ENCODE data around the gene DHX30. TPM values are rescaled to one million over a fixed set of nuclear protein-coding genes. Genes with fewer than 3 reads are reported as not detected.

The DHX30 gene
- polyA plus RNA-seq, 4 donors: 55.5 to 81.6 (median 70.2) TPM

DNA sequence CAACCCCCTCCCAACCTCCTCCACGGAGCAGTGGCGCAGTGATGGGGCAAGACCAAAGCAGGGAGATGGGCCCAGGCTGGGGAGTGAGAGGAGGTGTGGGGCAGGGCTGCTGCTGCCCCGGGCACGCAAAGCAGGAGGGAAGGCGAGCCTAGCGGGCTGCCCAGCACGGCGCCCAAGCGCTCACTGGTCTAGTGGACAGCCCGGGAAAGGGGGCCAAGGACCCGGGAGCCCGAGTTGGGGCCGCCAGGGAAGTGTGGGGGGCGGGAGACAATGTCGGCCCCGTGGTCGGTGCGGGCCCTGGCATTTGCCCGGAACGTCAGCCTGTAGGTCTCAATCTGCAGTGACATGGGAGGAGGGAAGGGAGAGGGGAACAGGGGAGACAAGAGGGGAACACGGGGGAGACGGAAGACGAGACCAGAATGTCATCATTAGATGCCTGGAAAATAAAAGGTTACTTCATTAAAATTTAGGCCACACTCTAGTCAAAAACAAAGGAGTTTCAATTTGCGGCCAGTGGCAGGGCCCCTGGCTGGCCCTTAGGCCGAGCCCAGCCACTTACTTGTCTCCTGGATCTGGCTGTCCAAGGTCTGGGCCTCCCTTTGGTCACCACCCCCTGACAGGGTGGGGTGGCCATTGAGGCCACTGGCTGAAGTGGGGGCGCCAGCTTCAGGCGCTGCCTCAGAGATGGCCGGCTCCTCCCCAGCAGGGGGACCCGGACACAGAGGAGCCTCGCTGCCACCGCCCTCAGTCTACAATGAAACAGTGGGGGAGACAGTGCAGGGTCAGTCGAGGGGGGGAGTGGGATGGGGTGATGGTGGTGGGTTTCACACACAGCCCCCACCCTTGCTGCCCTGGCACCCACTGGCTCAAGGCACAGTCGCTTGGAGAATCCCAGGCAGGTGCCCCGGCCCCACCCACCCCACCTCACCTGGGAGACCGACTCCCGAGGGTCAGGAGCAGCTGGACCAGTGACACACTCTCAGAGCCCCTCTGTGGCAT is 50.0 kb downstream of the DHX30 start:
- no peak for DNase-seq (ENCODE audit: low read depth in 4 of 4, low spot score in 2 of 4)

- DNase-seq (ENCODE audit: low read depth in 4 of 4, low spot score in 2 of 4): no peak
These were observed 51.3 kb downstream of the DHX30 start for GRCh38 chr3:47854267-47854666.

GRCh38 chr3:47854720-47855455 is 52.0 kb downstream of the DHX30 start:
- DNase-seq (ENCODE audit: low read depth in 4 of 4, low spot score in 2 of 4): no peak

DNA sequence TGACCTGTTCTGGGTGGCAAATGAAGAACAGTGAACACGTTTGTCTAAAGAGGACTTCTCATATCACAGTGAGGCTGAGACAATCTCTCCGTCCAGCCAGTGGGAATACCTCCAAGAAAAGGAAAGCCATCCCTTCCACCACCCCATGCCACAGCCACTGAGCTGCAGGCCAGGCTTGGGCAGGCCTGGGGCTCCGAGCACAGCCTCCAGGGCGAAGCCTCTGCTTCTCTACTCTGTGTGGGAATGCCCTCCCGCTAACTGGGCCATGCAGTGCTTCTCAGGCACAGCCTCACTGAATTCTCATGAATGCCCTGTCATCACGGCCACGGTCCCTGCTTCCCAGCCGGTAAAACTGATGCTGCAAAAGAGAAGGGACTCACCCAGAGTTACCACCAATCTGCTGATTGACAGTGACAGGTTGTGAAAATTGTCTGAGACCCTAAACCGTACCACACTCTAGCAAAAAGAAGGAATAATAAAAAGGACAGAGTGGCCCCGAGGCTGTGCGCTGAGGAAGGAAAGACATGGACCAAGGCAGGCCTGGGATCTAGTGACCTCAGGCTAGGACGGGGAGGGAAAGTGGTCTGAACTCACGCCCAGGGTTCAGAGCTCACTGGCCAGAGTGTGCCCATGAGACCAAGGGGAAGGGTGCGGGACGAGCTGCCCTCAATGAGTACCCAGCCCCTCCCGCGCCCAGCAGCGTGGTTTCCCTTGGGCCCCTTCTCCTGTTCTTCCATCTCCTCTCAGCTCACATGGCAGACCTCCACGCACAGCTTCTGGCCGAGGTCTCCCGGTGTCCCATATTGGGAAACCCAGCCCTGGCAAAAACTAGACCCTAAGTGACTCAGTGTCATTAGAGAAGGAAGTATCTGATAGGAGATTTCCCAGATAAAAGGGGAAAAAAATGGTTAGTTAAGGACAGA is 52.8 kb downstream of the DHX30 start:
- DNase-seq (ENCODE audit: low read depth in 4 of 4, low spot score in 2 of 4): no peak

- no peak for DNase-seq (ENCODE audit: low read depth in 4 of 4, low spot score in 2 of 4)
These were observed 53.7 kb downstream of the DHX30 start for GRCh38 chr3:47856669-47857068.

DNA sequence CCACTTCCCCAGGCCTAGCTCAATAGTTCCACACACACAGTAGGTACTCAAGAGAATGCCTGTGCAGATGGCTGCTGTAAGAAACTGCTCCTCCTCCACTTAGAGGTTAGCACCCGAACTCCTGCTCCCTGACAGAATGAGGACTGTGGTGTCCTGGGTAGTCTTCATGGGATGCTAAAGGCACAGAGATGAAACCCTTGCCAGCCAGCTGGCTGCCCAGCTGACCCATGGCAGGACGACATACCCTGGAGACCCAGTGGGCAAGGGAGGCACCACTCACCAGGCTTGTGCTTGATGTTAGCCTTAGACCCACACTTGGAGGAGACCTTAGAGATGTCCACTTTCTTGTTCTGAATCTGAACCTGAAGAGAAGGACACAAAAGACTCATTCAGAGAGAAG is 54.2 kb downstream of the DHX30 start:
- no peak for DNase-seq (ENCODE audit: low read depth in 4 of 4, low spot score in 2 of 4)

DNA sequence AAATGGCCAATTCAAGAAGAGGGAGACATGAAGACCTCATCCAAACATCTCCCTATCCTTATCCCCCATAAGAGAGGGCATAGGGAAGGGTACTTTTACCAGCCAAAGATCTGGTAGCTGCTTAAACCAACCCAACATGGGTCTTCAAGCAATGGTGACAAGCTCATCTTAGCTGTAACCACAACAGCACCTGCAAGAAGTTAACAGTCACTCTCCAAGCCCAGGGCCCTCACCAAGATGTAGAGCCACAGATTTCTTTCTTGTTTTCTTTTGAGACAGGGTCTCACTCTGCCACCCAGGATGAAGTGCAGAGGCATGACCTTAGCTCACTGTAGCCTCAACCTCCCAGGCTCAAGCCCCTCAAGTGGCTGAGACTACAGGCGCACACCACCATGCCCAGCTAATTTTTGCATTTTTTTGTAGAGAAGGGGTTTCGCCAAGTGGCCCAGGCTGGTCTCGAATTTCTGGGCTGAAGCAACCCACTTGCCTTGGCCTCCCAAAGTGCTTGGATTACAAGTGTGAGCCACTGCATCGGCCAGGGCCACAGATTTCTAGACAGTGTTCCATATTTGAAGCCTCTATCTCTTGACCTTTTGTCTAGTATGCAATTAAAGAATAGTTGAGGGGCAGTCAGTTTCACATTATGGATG is 57.1 kb downstream of the DHX30 start:
- no peak for DNase-seq (ENCODE audit: low read depth in 4 of 4, low spot score in 2 of 4)

- no peak for DNase-seq (ENCODE audit: low read depth in 4 of 4, low spot score in 2 of 4)
These were observed 60.6 kb downstream of the DHX30 start for GRCh38 chr3:47863391-47864128.

DNA sequence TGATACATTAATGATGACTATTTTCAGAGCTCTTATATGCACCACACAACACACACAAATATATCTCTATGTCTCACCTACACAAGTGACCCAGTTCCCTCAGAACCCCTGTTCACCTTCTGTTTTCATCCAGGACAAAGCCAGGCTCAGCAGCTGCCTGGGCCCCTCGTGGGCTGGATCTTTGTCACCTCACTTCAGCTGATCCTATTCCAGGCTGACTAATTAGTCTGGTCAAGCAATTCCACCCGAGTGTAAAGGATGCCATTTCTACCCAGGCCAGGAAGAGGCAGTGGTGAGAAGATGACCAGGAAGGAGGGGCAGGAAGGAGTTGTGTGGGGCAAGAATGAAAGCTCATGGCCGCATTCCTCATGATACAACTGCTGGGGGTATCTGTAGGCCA is 62.3 kb downstream of the DHX30 start:
- DNase-seq (ENCODE audit: low read depth in 4 of 4, low spot score in 2 of 4): no peak

- no peak for DNase-seq (ENCODE audit: low read depth in 4 of 4, low spot score in 2 of 4)
These were observed 64.6 kb downstream of the DHX30 start for GRCh38 chr3:47867451-47868044.

- DNase-seq (ENCODE audit: low read depth in 4 of 4, low spot score in 2 of 4): no peak
These were observed 65.4 kb downstream of the DHX30 start for GRCh38 chr3:47868306-47868705.

DNA sequence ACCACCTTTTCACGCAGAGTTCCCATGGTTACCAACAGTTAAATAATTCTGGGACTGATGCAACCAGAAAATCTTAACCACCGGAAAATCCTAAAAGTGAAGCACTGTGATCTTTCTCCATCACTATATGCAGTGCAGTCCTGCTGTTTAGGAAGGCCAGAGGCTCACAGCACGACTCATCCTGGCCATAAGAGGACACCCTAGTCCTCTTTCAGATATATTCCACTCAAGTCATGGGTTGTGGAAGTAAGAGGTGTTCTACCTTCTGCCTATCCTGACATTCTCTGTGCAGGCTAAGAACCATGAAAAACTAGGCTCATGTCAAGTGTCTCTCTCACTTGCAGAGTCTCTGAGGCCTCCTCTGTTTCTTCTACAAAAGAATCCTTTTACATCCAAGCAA is 67.2 kb downstream of the DHX30 start:
- DNase-seq (ENCODE audit: low read depth in 4 of 4, low spot score in 2 of 4): no peak

DNA sequence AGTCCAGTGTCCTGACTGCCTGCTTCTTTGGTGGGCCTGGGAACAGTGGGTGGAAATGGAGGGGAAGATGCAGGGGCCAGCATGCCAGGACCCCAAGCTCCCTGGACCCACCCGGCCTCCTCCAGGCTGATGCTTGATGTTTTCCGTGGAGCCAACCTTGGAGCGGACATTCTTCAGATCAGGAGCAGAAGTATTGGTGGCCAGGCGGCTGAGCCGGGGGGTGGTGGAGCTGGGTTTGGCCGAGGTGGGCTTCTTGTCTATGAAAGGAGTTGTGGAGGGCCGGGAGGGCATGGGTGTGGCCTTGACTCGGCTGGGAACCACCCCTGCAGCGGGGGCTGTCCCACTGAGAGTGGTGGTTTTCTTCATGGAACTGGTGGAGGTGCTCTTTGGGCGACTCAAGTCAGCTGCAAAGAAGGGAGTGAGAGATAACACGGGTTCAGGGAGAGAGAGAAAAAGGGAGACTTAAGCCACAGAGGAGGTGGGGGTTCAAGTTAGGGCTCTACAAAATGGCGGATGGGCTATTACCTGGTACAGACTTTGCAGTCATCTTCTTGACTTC is 67.8 kb downstream of the DHX30 start:
- DNase-seq (ENCODE audit: low read depth in 4 of 4, low spot score in 2 of 4): no peak

- no peak for DNase-seq (ENCODE audit: low read depth in 4 of 4, low spot score in 2 of 4)
These were observed 68.5 kb downstream of the DHX30 start for GRCh38 chr3:47871389-47871788.

DNA sequence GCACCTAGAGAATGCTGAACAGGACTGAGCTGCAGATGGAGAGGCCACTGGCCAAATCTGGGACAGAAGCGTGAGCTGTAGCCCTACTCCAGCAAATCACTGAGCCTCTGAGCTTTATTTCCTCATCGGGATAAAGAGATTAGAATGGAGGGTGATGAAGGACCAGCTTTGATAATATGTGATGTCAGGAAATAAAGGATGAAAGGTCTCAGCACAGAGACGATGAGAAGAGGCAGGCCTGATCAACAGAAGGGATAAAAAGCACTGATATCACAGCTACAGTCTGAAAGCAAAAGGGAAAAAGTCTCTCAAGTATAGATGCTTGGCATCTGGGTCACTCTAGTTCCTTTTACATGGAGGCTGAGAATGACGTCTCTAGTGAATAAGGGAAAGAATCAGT is 70.0 kb downstream of the DHX30 start:
- DNase-seq (ENCODE audit: low read depth in 4 of 4, low spot score in 2 of 4): no peak

DNA sequence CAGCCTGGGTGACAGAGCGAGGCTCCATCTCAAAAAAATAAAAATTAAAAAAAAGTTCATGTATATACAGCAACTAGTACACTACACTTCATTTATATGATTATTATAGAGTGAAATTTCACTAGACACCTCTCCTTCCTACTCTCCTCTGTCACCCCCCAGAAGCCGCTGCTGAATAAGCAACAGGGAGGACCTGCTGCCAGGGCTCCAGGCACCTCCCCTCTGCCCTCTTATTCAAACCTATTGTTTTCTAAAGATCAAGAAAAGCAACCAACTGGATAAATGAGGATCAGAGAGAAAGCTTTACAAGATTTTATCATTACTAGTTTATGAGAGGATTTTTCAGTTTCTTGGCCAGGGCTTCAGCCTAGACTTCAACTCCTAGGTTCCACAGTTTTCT is 71.5 kb downstream of the DHX30 start:
- no peak for DNase-seq (ENCODE audit: low read depth in 4 of 4, low spot score in 2 of 4)

DNA sequence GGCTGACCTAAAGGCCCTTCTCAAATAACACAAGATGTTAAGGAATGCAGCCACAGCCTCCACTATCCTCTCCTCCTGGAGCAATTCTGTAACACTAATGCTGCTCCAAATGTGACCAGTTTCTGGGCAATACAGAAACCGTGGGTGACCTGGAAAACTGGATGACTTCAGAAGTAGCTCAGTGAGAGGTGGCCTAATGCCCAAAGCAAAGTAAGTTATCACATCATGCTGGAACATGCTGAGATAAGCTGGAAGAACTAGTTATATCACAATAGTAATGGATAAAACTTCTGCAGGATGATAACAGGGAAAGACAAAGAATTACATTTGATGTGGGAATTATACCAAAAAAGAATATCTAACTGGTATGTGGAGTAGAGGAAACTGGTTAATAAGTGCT is 72.0 kb downstream of the DHX30 start:
- no peak for DNase-seq (ENCODE audit: low read depth in 4 of 4, low spot score in 2 of 4)

DNA sequence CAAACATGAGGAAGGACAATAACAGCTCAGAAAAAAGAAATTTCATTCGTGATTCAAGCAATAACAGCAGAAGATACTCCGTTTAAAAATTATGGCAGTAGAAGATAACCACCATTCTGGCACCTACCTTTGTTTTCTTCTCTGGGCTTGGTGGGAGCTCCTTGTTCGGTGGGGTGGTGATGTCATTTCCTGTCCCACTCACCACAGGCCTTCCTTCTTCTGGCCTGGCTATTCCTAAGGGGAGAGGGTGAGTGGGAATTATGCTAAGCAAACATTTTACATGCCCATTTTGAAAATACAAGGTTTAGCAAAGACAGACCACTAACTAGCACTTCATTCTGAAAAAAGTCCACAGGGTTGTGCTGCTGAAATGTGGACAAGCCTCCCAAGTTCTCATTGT is 74.4 kb downstream of the DHX30 start:
- no peak for DNase-seq (ENCODE audit: low read depth in 4 of 4, low spot score in 2 of 4)

GRCh38 chr3:47877719-47878118 is 74.8 kb downstream of the DHX30 start:
- no peak for DNase-seq (ENCODE audit: low read depth in 4 of 4, low spot score in 2 of 4)
